ENCODE results near the gene NUPR2.
"Not testable (repeated sequence)": the region's sequence is repeated elsewhere in the genome, so short reads cannot be mapped to it uniquely, and the experiment has no call there.

The NUPR2 gene

GRCh38 chr7:56115852-56116538, at the start of gene NUPR2:
TSS of gene NUPR2 (minus strand) at chr7:56116417. CDS start at chr7:56116314, 103 bp downstream.
- no peak for DNase-seq

GRCh38 chr7:56157238-56157790, 41.1 kb upstream of the NUPR2 start:
- DNase-seq = no peak

- DNase-seq = not testable (repeated sequence)
These were observed 14.8 kb upstream of the NUPR2 start for GRCh38 chr7:56131062-56131461.

GRCh38 chr7:56127241-56127975, 11.2 kb upstream of the NUPR2 start:
- no peak for DNase-seq

DNA sequence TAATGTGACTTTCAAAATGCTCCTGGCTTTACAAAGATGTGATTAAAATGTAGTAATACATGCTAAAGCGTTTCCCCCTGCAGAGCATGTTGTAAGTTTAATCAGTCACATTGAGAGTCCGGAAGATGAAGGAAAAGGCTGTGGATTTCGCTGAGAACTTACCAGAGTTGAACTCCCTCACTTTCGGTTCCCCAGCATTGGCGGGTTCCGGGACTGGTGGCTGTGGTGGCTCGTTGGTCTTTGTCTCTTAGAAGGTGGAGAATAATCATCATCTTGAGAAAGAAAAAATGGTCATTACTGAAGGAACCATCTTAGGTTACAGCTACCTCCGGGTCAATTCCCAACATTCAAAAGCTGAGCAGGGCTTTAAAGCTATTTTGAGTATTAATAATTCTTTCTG, 9.6 kb upstream of the NUPR2 start:
- DNase-seq = no peak

DNA sequence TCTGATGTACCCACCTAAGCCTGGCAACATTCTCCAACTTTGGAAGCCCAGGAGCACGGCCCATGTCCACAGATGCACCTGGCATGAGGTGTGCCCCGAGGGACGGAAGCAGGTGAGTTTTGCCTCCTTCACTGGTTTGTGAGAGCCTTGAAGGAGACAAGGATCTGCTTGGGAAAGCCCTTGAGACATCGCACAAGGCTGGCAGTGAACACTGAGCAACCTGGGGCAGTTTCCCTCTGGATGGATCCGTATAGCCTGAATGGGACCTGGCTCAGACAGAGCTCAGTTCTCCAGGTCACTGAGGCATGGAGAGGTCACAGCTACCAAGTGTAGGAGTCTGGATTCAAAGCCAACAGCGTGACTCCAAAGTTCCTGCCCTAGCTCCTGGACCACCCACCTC, 8.8 kb upstream of the NUPR2 start:
- DNase-seq = no peak

DNA sequence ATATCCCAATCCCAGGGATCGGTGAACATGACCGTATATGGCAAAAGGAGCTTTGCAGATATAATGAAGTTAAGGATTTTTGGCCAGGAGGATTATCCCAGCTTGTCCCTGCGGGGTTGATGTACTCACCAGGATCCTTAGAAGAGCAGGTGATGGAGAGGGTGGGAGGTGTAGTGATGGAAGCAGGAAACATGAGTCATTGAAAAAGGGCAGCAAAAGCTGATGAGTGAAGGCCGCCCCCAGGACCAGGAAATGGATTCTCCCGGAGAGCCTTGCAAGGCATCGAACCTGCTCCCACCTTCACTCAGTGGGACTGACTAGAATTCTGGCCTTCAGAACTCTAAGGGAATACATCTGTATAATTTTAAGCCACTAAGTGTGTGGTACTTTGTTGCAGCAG, 5.2 kb upstream of the NUPR2 start:
- DNase-seq = no peak

DNA sequence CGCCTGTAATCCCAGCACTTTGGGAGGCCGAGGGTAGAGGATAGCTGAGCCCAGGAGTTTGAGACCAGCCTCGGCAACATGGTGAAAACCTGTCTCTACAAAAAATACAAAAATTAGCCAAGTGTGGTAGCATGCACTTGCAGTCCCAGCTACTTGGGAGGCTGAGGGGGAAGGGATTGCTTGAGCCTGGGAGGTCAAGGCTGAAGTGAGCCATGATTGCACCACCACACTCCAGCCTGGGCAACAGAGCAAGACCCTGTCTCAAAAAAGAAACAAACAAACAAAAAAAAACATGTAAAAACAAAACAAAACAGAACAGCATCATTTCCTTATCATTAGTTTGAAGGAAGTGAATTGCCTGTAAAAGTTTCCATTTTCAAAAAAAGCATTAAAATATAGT, 4.0 kb downstream of the NUPR2 start:
- DNase-seq = not testable (repeated sequence)

DNA sequence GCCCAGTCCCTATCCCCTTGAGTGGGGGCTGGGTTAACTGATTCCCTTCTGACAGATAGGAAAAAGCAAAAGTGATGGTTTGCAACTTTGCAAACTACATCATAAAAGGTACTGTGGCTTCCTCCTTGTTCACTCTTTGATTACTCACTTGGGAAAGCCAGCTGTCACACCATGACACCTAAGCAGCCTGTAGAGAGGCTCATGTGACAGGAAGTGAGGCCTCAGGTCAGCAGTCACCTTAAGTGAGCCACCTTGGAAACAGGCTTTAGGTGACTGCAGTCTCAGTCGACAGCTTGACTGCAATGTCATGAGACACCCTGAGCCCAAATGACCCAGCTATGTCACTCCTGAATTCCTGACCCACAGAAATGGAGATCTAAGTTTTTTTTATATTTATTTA, 5.6 kb downstream of the NUPR2 start:
- DNase-seq = no peak

DNA sequence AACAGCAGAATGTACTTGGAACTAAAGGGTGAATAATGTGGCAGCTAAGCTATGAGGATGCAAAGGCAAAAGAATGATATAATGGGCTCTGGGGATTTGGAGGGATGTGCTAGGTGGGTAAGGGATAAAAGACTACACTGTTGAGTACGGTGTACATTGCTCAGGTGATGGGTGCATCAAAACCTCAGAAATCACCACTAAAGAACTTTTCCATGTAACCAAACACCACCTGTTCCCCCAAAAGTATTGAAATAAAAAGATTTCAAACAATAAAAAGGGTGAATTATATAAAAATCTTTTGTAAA, 8.3 kb downstream of the NUPR2 start:
- DNase-seq = no peak

- DNase-seq = peak; percentile 97
These were observed 9.8 kb downstream of the NUPR2 start, which contains the start of gene CHCHD2 for GRCh38 chr7:56106108-56107073. TSS of gene CHCHD2 (minus strand) at chr7:56106476. CDS start at chr7:56106413, 63 bp downstream.

- DNase-seq = no peak
These were observed 10.7 kb downstream of the NUPR2 start for GRCh38 chr7:56105508-56105907.

- DNase-seq = not testable (repeated sequence)
These were observed 12.1 kb downstream of the NUPR2 start for GRCh38 chr7:56104138-56104537.

GRCh38 chr7:56099653-56100052, 16.6 kb downstream of the NUPR2 start:
- DNase-seq = no peak

GRCh38 chr7:56098187-56099008, 17.8 kb downstream of the NUPR2 start:
- DNase-seq = not testable (repeated sequence)

DNA sequence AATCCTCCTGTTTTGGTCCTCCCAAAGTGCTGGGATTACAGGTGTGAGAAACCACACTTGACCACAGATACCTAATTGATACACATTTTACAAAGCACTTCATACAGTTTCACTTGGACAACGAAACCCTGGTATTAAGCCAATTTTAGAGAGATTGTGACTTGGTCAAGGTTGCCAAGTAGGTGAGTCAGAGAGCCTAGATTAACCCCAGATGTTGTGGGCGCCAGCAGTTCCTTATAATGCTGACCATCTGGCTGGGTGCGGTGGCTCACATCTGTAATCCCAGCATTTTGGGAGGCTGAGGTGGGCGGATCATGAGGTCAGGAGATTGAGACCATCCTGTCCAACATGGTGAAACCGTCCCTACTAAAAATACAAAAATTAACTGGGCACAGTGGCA, 18.5 kb downstream of the NUPR2 start:
- DNase-seq = no peak

DNA sequence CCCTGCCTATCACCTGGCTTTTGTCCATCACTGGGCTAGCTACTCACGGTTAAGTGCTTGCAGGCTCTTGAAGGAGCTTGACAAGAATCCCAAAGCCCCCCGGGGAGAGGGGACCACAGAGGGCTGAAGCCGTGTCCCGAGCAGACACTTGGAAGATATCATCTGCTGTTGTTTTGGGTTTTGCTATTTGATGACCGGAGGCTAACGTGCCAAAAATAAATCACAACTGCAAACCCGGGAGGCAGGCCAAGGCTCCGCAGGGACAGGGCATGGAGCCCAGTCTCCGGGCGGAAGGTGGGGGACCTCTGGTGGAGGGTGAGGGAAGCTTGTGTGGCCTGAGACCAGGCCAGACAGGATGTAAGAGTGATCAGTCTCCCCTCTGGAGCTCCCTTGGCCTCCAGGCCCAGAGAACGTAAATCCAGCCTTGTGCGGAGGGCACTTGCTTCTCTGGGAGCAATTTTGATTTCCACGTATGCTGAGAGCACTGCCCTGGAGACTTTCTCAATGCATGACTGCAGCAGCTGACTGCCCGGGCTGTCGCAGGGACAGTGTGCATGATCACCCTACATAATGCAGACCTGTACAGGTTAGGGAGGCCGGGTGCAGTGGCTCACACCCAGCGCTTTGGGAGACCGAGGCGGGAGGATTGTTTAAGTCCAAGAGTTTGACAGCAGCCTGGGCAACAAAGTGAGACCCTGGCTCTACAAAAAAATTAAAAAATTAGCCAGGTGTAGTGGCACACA, 23.3 kb downstream of the NUPR2 start, which contains the start of gene PHKG1:
TSS of gene PHKG1 (minus strand) at position 164 of the 743 bp plus-strand sequence. CDS start 4,011 bp downstream, outside the sequence.
- peak; percentile 43 for DNase-seq

GRCh38 chr7:56092388-56092787, 23.8 kb downstream of the NUPR2 start:
- DNase-seq = not testable (repeated sequence)

DNA sequence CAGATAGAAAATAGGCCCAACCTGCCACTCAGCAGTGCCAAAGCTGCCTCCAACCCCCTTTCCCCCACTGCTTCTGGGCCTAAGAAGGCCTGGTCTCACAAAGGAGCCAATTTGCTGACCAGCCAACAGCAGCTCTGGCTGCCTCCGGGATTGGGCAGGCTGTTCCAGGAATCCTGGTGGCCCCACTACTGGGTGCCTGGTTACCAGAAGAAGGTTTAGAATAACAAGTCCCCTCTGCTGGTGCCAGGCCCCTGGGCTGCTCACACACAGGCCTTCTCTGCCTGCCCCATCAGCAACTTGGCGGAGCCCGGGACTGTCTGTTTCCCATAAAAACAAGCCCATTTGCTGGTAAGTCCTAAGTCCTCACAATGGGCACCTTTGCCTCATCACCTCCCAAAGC, 24.6 kb downstream of the NUPR2 start:
- no peak for DNase-seq

GRCh38 chr7:56087445-56087844, 28.8 kb downstream of the NUPR2 start:
- DNase-seq = no peak

DNA sequence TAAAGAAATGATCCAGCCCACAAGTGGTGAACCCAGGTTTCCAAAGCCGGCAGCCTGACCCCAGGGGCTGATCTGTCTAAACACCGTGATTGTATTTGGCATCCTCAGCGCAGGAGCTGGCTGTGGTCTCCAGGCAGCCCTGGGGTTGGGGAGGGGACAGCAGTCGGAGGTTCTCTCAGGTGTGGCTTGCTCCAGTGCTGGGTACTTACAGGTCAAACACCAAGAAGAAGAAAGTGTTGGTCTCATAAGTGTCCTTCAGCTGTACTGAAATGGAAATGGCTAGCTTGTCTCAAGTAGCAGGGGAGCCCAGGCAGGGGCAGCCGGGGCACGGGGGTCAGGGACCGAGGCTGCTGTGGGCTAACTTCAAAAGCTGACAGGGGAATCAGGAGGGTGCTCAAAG, 29.5 kb downstream of the NUPR2 start:
- DNase-seq = no peak
